ENCODE results near the gene PLA2G4E. TPM values are rescaled to one million over a fixed set of nuclear protein-coding genes. Genes with fewer than 3 reads are reported as not detected.

The PLA2G4E gene
- total RNA-seq, 2 donors from 2014 or later, result not detected

GRCh38 chr15:42034628-42035434, 14.0 kb upstream of the PLA2G4E start:
- H3K9me3 Mint-ChIP-seq, result no peaks in the 10 kb centered on the region
- no peak for DNase-seq (ENCODE audit: low spot score in 2 of 2)
- ATAC-seq, result peak; percentile 11 to 24
- H3K27ac Mint-ChIP-seq, result peak overlapping the region; percentile 15 to 66
- H3K36me3 Mint-ChIP-seq, result peaks cover 0 to 10% of the 10 kb centered on the region in 2 donors

- H3K9me3 Mint-ChIP-seq, result no peaks in the 10 kb centered on the region
- DNase-seq (ENCODE audit: low spot score in 2 of 2), result peak in 1 of 2 donors; percentile 18
- peaks cover 0 to 10% of the 10 kb centered on the region in 2 donors for H3K36me3 Mint-ChIP-seq
- ATAC-seq, result peak; percentile 43 to 54
- H3K27ac Mint-ChIP-seq, result peak overlapping the region in 1 of 2 donors; percentile 30
These were observed 12.5 kb upstream of the PLA2G4E start for GRCh38 chr15:42033214-42033873.

GRCh38 chr15:42032376-42033213, 11.8 kb upstream of the PLA2G4E start:
- ATAC-seq (no peak), DNase-seq (ENCODE audit: low spot score in 2 of 2) (peak in 1 of 2 donors; percentile 16)
- Mint-ChIP-seq H3K27ac (peak overlapping the region; percentile 30 to 47), H3K9me3 (no peaks in the 10 kb centered on the region), H3K36me3 (peaks cover 0 to 10% of the 10 kb centered on the region in 2 donors)

- DNase-seq (ENCODE audit: low spot score in 2 of 2) (peak in 1 of 2 donors; percentile 14), ATAC-seq (no peak)
- no peak overlapping the region for H3K27ac Mint-ChIP-seq
- no peaks in the 10 kb centered on the region for H3K9me3 Mint-ChIP-seq
- H3K36me3 Mint-ChIP-seq, result peaks cover 0 to 10% of the 10 kb centered on the region in 2 donors
These were observed 10.5 kb upstream of the PLA2G4E start for GRCh38 chr15:42031198-42031915.

- no peak overlapping the region for H3K27ac Mint-ChIP-seq
- H3K9me3 Mint-ChIP-seq, result no peaks in the 10 kb centered on the region
- DNase-seq (ENCODE audit: low spot score in 2 of 2) (peak in 1 of 2 donors; percentile 33), ATAC-seq (no peak)
- peaks cover 0 to 10% of the 10 kb centered on the region in 2 donors for H3K36me3 Mint-ChIP-seq
These were observed 6.7 kb upstream of the PLA2G4E start for GRCh38 chr15:42027521-42027920.

- DNase-seq (ENCODE audit: low spot score in 2 of 2), result peak in 1 of 2 donors; percentile 21
- H3K36me3 Mint-ChIP-seq, result no peaks in the 10 kb centered on the region
- H3K27ac Mint-ChIP-seq, result no peak overlapping the region
- no peak for ATAC-seq
- no peaks in the 10 kb centered on the region for H3K9me3 Mint-ChIP-seq
These were observed 3.5 kb upstream of the PLA2G4E start for GRCh38 chr15:42024303-42024702.

GRCh38 chr15:42021593-42021992, 751 bp upstream of the PLA2G4E start:
- Mint-ChIP-seq H3K9me3 (no peaks in the 10 kb centered on the region), H3K27ac (no peak overlapping the region), H3K36me3 (no peaks in the 10 kb centered on the region)
- DNase-seq (ENCODE audit: low spot score in 2 of 2) (peak in 1 of 2 donors; percentile 30), ATAC-seq (no peak)

- no peaks in the 10 kb centered on the region for H3K9me3 Mint-ChIP-seq
- DNase-seq (ENCODE audit: low spot score in 2 of 2) (peak in 1 of 2 donors; percentile 25), ATAC-seq (no peak)
- no peaks in the 10 kb centered on the region for H3K36me3 Mint-ChIP-seq
- H3K27ac Mint-ChIP-seq, result peak overlapping the region; percentile 55 to 59
These were observed 2.3 kb downstream of the PLA2G4E start for GRCh38 chr15:42018306-42019224.

GRCh38 chr15:42016971-42017370, 3.9 kb downstream of the PLA2G4E start:
- DNase-seq (ENCODE audit: low spot score in 2 of 2) (peak in 1 of 2 donors; percentile 51), ATAC-seq (no peak)
- Mint-ChIP-seq H3K36me3 (no peaks in the 10 kb centered on the region), H3K9me3 (no peaks in the 10 kb centered on the region), H3K27ac (no peak overlapping the region)

- peak overlapping the region in 1 of 2 donors; percentile 27 for H3K27ac Mint-ChIP-seq
- H3K36me3 Mint-ChIP-seq, result no peaks in the 10 kb centered on the region
- no peak for ATAC-seq
- DNase-seq (ENCODE audit: low spot score in 2 of 2), result no peak
- no peaks in the 10 kb centered on the region for H3K9me3 Mint-ChIP-seq
These were observed 6.4 kb downstream of the PLA2G4E start for GRCh38 chr15:42014406-42014805.

- ATAC-seq (no peak), DNase-seq (ENCODE audit: low spot score in 2 of 2) (no peak)
- Mint-ChIP-seq H3K9me3 (no peaks in the 10 kb centered on the region), H3K36me3 (no peaks in the 10 kb centered on the region), H3K27ac (no peak overlapping the region)
These were observed 7.8 kb downstream of the PLA2G4E start for GRCh38 chr15:42012928-42013482.

- Mint-ChIP-seq H3K27ac (peak overlapping the region in 1 of 2 donors; percentile 57), H3K9me3 (no peaks in the 10 kb centered on the region), H3K36me3 (no peaks in the 10 kb centered on the region)
- DNase-seq (ENCODE audit: low spot score in 2 of 2) (no peak), ATAC-seq (no peak)
These were observed 8.6 kb downstream of the PLA2G4E start for GRCh38 chr15:42012241-42012640.

- peak overlapping the region; percentile 80 for H3K27ac Mint-ChIP-seq
- DNase-seq (ENCODE audit: low spot score in 2 of 2) (no peak), ATAC-seq (no peak)
- H3K9me3 Mint-ChIP-seq, result no peaks in the 10 kb centered on the region
- no peaks in the 10 kb centered on the region for H3K36me3 Mint-ChIP-seq
These were observed 9.8 kb downstream of the PLA2G4E start for GRCh38 chr15:42011074-42011473.

GRCh38 chr15:42010434-42010833, 10.4 kb downstream of the PLA2G4E start:
- ATAC-seq (peak; percentile 85 to 96), DNase-seq (ENCODE audit: low spot score in 2 of 2) (no peak)
- no peaks in the 10 kb centered on the region for H3K36me3 Mint-ChIP-seq

GRCh38 chr15:42009474-42009873, 11.4 kb downstream of the PLA2G4E start:
- H3K27ac Mint-ChIP-seq, result peak overlapping the region in 1 of 2 donors; percentile 80
- H3K36me3 Mint-ChIP-seq, result no peaks in the 10 kb centered on the region
- ATAC-seq, result no peak
- no peaks in the 10 kb centered on the region for H3K9me3 Mint-ChIP-seq
- no peak for DNase-seq (ENCODE audit: low spot score in 2 of 2)

More at GRCh38 chr15:42010434-42010833, 10.4 kb downstream of the PLA2G4E start:
- H3K27ac Mint-ChIP-seq, result peak overlapping the region; percentile 80
- no peaks in the 10 kb centered on the region for H3K9me3 Mint-ChIP-seq
